B cell (primary cell): Measurements from ENCODE around the gene TEX19. TPM values are rescaled to one million over a fixed set of nuclear protein-coding genes. Genes with fewer than 3 reads are reported as not detected.
"Not testable (repeated sequence)": the region's sequence is repeated elsewhere in the genome, so short reads cannot be mapped to it uniquely, and the experiment has no call there.

Experiments used
- ATAC-seq: fragments of 200-7000 bp; cut with Tn5 transposase; one replicate; pipeline ENCODE4 v1.10.0; 2021; ENCODE audit warnings: low read depth, mild to moderate bottlenecking, moderate number of reproducible peaks, moderate library complexity
- CTCF ChIA-PET: fragments of 350-600 bp; sonication (Branson Sonifier 250); formaldehyde crosslinking; loops from one replicate; lab custom pipeline; 2021; ENCODE audit warnings: antibody characterized with exemption, inconsistent platforms; lab: Charles Lee
- POLR2A ChIA-PET: fragments of 350-600 bp; sonication (Branson Sonifier 250); formaldehyde crosslinking; loops from one replicate; lab custom pipeline; 2021; ENCODE audit warnings: antibody characterized with exemption; lab: Charles Lee
- DNase-seq: peaks from one replicate; pipeline ENCODE4 v3.0.0; 2013
- H2AFZ ChIP-seq: 2 replicates; pipeline ENCODE4 v1.6.1; 2012; ENCODE audit warnings: mild to moderate bottlenecking, low read depth, low read length; ENCODE audit not compliant: insufficient read depth, poor library complexity, severe bottlenecking
- H3K27ac ChIP-seq, 2 donors: 1 replicate in 1 of 2; 2 replicates in 1 of 2; pipeline ENCODE4 v1.5.1; 2012 to 2013; ENCODE audit warnings: low read length in 2 of 2, mild to moderate bottlenecking in 2 of 2, moderate library complexity in 1 of 2
- H3K27me3 ChIP-seq, 4 experiments: fragments of 200-600 bp in 1 of 4; sonication (generic) in 1 of 4; replicated peaks in 1 of 4; 1 replicate in 2 of 4; 2 replicates in 2 of 4; pipeline versions ENCODE4 v1.6.1 to v1.7.0; 2013 to 2016; ENCODE audit warnings: low read length in 3 of 4, mild to moderate bottlenecking in 2 of 4, mixed read lengths in 1 of 4, moderate library complexity in 1 of 4; ENCODE audit not compliant: insufficient read depth in 4 of 4, control insufficient read depth in 3 of 4; ENCODE audit errors: control extremely low read depth in 1 of 4
- H3K36me3 ChIP-seq, 2 experiments: replicated peaks in 1 of 2; 1 replicate in 1 of 2; 2 replicates in 1 of 2; pipeline versions ENCODE4 v1.6.1 to v1.7.1; 2013; ENCODE audit warnings: low read length in 1 of 2; ENCODE audit not compliant: insufficient read depth in 2 of 2, control insufficient read depth in 1 of 2; ENCODE audit errors: control extremely low read depth in 1 of 2, extremely low read depth in 1 of 2
- H3K4me1 ChIP-seq, 2 donors: fragments of 200-600 bp in 1 of 2; sonication (generic) in 1 of 2; 1 replicate in 1 of 2; 2 replicates in 1 of 2; pipeline versions ENCODE4 v1.5.1 to v1.6.1; 2013 to 2017; ENCODE audit warnings: low read length in 2 of 2; ENCODE audit not compliant: control insufficient read depth in 2 of 2, insufficient read depth in 2 of 2
- H3K4me2 ChIP-seq: replicated peaks from 2 replicates; pipeline ENCODE3; 2012; ENCODE audit warnings: mild to moderate bottlenecking, low read depth, low read length; ENCODE audit not compliant: poor library complexity, severe bottlenecking
- H3K4me3 ChIP-seq, 5 experiments: fragments of 200-600 bp in 1 of 5; sonication (generic) in 1 of 5; 1 replicate in 3 of 5; 2 replicates in 2 of 5; pipeline versions ENCODE4 v1.5.1 to v1.7.0; 2011 to 2016; ENCODE audit warnings: low read length in 4 of 5, mild to moderate bottlenecking in 4 of 5, low read depth in 2 of 5, control low read depth in 1 of 5, moderate library complexity in 1 of 5; ENCODE audit not compliant: insufficient read depth in 1 of 5; ENCODE audit errors: control extremely low read depth in 1 of 5, extremely low read depth in 1 of 5
- H3K79me2 ChIP-seq: fragments of 200-600 bp; sonication (generic); one replicate; pipeline ENCODE4 v1.6.0; 2016; ENCODE audit warnings: low read length; ENCODE audit not compliant: control insufficient read depth, insufficient read depth
- H3K9ac ChIP-seq: fragments of 200-600 bp; sonication (generic); 2 replicates; pipeline ENCODE4 v1.6.1; 2017; ENCODE audit warnings: mild to moderate bottlenecking, low read length, moderate library complexity
- H3K9me3 ChIP-seq, 3 donors: one replicate each; pipeline versions ENCODE4 v1.6.1 to v1.7.1; 2013; ENCODE audit warnings: low read length in 2 of 3; ENCODE audit not compliant: control insufficient read depth in 2 of 3, insufficient read depth in 1 of 3; ENCODE audit errors: control extremely low read depth in 1 of 3
- H4K20me1 ChIP-seq: 2 replicates; pipeline ENCODE4 v1.6.0; 2012; ENCODE audit warnings: mild to moderate bottlenecking, low read length; ENCODE audit not compliant: insufficient read depth, control insufficient read depth, poor library complexity, severe bottlenecking
- H3K27ac Mint-ChIP-seq: one replicate; pipeline ENCODE4 v1.8.0; 2021; ENCODE audit warnings: mixed read lengths
- H3K27me3 Mint-ChIP-seq: one replicate; pipeline ENCODE4 v1.8.0; 2021; ENCODE audit warnings: mixed read lengths
- H3K4me1 Mint-ChIP-seq: one replicate; pipeline ENCODE4 v1.8.0; 2021; ENCODE audit warnings: mixed read lengths
- H3K4me3 Mint-ChIP-seq: one replicate; pipeline ENCODE4 v1.8.0; 2021; ENCODE audit warnings: mixed read lengths
- H3K9me3 Mint-ChIP-seq: one replicate; pipeline ENCODE4 v1.8.0; 2022; ENCODE audit warnings: mixed read lengths; ENCODE audit not compliant: insufficient read depth
- EZH2 ChIP-seq: IDR thresholded peaks from 2 replicates; pipeline ENCODE4 v1.6.1; 2012; ENCODE audit warnings: borderline replicate concordance, low read depth, mild to moderate bottlenecking, moderate library complexity, low read length; ENCODE audit not compliant: insufficient read depth, poor library complexity, severe bottlenecking
- WGBS: methylation state at CpG from one replicate; pipeline ENCODE4 v1.1.5; 2013; ENCODE audit warnings: missing lambda C conversion rate; ENCODE audit not compliant: insufficient coverage; 5-methylcytosine and 5-hydroxymethylcytosine counted together
- intact Hi-C: fragments of 100-400 bp; cut with micrococcal nuclease; formaldehyde crosslinking; loops from one replicate; pipeline ENCODE4 v1.10.0; 2022
- polyA plus RNA-seq: library from polyadenylated mRNA; depleted of rRNA; stranded (reverse); fragments of >200 nt; gene quantifications from 2 replicates; pipeline ENCODE4 v1.2.3, GENCODE V29; 2012
- total RNA-seq, 2 donors: library from RNA; stranded (reverse); fragments of 120-200 nt in 1 of 2; gene quantifications; 1 replicate in 1 of 2; 2 replicates in 1 of 2; pipeline versions ENCODE4 v1.2.3 to v1.2.4, GENCODE V29; 2013 to 2022
- TF ChIP-seq, protein P1 (sequence below): fragments of 200-600 bp; IDR thresholded peaks from one replicate; pipeline ENCODE4 v1.8.0; 2022; ENCODE audit warnings: antibody characterized with exemption, mild to moderate bottlenecking

Gene TEX19
- total and polyA plus RNA-seq, 2 donors (not counting 1 experiment from before 2014, with no cell fraction given) = not detected

DNA sequence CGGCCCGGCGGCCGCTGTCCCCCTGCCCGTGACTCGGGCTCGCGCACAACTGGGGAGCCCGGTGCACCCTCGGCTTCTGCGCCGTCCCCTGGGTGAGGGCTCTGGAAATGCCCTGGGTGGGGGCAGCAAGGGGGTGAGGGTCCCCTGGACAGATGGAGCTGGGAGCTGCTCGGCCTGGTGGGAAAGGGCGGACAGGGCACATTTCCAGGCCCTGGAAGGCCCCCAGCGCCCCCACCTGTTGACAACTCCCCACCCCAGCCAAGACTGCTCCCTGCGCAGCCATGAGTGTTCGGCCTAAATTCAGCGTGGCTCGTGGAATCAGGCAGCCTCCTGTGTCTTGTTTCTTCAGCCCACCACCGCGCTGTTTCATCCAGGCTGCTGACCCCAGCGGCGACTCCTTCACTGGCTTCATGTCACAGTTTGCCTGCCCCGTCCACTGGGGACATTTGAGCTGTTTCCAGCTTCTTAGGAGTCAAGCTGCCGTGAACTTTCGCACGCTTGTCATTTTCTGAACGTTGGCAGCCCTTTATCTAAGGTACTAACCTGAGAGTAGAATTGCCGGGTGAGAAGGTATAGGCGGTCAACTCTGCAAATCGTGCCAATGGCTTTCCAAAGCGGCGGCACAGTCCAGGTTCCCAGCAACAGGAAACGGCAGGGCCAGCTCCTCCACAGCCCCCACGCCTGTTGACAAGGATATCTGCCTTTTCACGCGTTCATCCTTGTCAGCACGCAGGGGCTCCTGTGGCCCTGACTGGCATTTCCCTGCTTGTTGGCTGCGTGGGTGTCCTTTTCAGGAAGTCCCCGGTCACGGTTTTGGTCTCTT, 13.4 kb downstream of the TEX19 start:
- Histone ChIP-seq H3K9ac (no peak overlapping the region), H3K79me2 (no peaks in the 10 kb centered on the region), H3K9me3 (peaks cover 0 to 11% (median 0%) of the 10 kb centered on the region in 3 donors), H2AFZ (no peak overlapping the region), H3K4me2 (peak overlapping the region; percentile 89), H4K20me1 (no peaks in the 10 kb centered on the region), H3K4me3 (no peak overlapping the region), H3K27ac (no peak overlapping the region), H3K4me1 (peaks cover 23 to 27% of the 10 kb centered on the region in 2 donors), H3K27me3 (peaks cover 0 to 38% (median 14%) of the 10 kb centered on the region in 4 experiments), H3K36me3 (no peaks in the 10 kb centered on the region)
- DNase-seq (peak; percentile 44), ATAC-seq (no peak)
- Mint-ChIP-seq H3K27ac (no peak overlapping the region), H3K4me3 (peak overlapping the region; percentile 68), H3K9me3 (no peaks in the 10 kb centered on the region), H3K27me3 (peaks cover 34% of the 10 kb centered on the region), H3K4me1 (peaks cover 24% of the 10 kb centered on the region)
- 38% methylated on average over 38 of the region's 41 CpGs for WGBS
- POLR2A ChIA-PET = no interaction called here
- intact Hi-C loops = no loop called here
- no peak for TF ChIP-seq EZH2
- TF ChIP-seq, protein P1, sequence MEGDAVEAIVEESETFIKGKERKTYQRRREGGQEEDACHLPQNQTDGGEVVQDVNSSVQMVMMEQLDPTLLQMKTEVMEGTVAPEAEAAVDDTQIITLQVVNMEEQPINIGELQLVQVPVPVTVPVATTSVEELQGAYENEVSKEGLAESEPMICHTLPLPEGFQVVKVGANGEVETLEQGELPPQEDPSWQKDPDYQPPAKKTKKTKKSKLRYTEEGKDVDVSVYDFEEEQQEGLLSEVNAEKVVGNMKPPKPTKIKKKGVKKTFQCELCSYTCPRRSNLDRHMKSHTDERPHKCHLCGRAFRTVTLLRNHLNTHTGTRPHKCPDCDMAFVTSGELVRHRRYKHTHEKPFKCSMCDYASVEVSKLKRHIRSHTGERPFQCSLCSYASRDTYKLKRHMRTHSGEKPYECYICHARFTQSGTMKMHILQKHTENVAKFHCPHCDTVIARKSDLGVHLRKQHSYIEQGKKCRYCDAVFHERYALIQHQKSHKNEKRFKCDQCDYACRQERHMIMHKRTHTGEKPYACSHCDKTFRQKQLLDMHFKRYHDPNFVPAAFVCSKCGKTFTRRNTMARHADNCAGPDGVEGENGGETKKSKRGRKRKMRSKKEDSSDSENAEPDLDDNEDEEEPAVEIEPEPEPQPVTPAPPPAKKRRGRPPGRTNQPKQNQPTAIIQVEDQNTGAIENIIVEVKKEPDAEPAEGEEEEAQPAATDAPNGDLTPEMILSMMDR = no peak
- CTCF ChIA-PET = no interaction called here

DNA sequence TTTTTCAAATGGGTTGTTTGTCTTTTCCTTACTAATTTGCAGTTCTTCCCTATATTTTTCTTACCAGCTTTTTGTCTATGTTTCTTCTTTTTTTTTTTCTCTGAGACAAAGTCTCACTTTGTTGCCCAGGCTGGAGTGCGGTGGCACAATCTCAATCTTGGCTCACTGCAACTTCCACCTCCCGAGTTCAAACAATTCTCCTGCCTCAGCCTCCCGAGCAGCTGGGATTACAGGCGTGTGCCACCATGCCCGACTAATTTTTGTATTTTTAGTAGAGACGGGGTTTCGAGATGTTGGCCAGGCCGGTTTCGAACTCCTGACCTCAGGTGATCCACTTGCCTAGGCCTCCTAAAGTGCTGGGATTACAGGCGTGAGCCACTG, 14.0 kb downstream of the TEX19 start:
- H3K27me3 Mint-ChIP-seq = peaks cover 29% of the 10 kb centered on the region
- intact Hi-C loops, CTCF ChIA-PET, H3K9ac ChIP-seq, H2AFZ ChIP-seq, H4K20me1 ChIP-seq, ATAC-seq, POLR2A ChIA-PET, H3K27ac ChIP-seq, H3K9me3 Mint-ChIP-seq, H3K36me3 ChIP-seq, H3K27ac Mint-ChIP-seq, DNase-seq, H3K79me2 ChIP-seq, H3K4me3 ChIP-seq: not testable (repeated sequence)
- peak overlapping the region; percentile 89 for H3K4me2 ChIP-seq
- peaks cover 0 to 36% (median 14%) of the 10 kb centered on the region in 4 experiments for H3K27me3 ChIP-seq
- peaks cover 24% of the 10 kb centered on the region for H3K4me1 Mint-ChIP-seq
- peaks cover 0 to 11% (median 0%) of the 10 kb centered on the region in 3 donors for H3K9me3 ChIP-seq
- WGBS = 82% methylated on average over 7 of the region's 10 CpGs
- peaks cover 23 to 27% of the 10 kb centered on the region in 2 donors for H3K4me1 ChIP-seq
- peak overlapping the region; percentile 68 for H3K4me3 Mint-ChIP-seq
